ENCODE results near the gene GPX1. TPM values are rescaled to one million over a fixed set of nuclear protein-coding genes. Genes with fewer than 3 reads are reported as not detected.
A peak's percentile ranks its signal among the peaks of the same experiment; 100 is the strongest.
"Not testable (repeated sequence)": the region's sequence is repeated elsewhere in the genome, so short reads cannot be mapped to it uniquely, and the experiment has no call there.

GPX1 gene
- total RNA-seq, 1 experiment from 2014 or later = 89.0 TPM

DNA sequence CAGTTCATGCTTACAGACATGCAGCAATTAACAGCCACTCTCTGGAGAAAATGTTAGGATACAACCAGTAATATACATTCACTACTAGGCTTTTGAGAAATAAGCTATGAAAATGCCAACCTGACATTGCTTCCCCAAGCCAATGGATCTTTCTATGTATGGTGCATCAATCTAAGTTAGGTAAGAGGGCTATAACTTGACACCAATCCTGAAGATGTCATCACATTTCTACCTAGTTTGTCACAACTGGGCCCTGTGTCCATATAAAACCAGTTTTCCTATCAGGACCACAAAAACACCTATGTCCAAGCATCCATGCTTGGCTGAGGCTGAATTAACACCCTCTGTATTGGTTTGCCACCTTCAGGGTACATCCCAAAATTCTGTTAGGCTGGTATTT is 13.8 kb upstream of the GPX1 start:
- Histone ChIP-seq H3K36me3 (ENCODE audit: insufficient read depth, low read length) (peaks cover 36% of the 10 kb centered on the region), H3K9me2 (replicated peaks; ENCODE audit: insufficient read depth, low read length) (no peaks in the 10 kb centered on the region), H3K79me2 (ENCODE audit: low read length) (peaks cover 74% of the 10 kb centered on the region), H3K27me3 (ENCODE audit: low read length) (no peaks in the 10 kb centered on the region), H2AFZ (ENCODE audit: low read length) (no peak overlapping the region), H4K20me1 (ENCODE audit: insufficient read depth, low read depth, low read length) (peaks cover 9% of the 10 kb centered on the region; the same call in 1 of the 2 replicates), H3K4me1 (ENCODE audit: low read length) (no peaks in the 10 kb centered on the region), H3K27ac (ENCODE audit: low read length) (no peak overlapping the region), H3K9me3 (ENCODE audit: low read length) (no peaks in the 10 kb centered on the region), H3K4me3 (ENCODE audit: low read length) (no peak overlapping the region), H3K4me2 (ENCODE audit: low read depth, low read length, poor library complexity, severe bottlenecking) (no peak overlapping the region), H3K9ac (ENCODE audit: low read length) (no peak overlapping the region)
- no peak for DNase-seq

DNA sequence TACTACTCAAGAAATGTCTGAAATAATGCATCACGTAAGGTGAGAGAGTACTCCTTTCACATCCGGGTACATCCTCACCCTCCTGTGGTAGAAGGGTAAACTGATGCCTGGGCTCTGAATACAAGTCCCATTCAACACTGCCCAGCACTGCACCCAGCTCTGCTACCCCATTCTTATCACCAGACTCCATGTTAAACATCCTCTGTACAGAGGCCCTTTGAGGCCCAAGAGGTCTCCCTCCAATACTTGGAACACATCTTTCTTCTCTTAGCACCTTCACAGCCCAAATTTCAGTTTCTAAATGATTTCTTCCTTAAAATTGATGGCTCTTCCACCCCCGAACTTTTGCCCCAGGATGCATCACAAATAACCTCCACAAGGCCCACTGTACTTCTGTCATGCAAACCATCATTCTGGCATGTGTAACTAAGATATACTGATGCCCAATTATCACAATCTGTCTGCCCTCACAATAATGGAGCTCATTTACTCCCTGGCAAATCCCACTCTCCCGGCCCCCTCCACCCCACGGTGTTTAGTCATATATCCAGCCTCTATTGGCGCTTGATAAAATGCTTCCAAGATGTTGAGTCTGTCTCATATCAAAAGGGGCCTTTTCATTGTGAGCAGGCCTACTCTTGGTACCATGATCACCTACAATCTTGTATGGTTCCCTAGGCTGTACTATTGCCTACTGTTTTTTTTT is 12.6 kb upstream of the GPX1 start:
- H3K27me3 ChIP-seq (ENCODE audit: low read length) = no peaks in the 10 kb centered on the region
- peaks cover 46% of the 10 kb centered on the region for H3K36me3 ChIP-seq (ENCODE audit: insufficient read depth, low read length)
- DNase-seq = no peak
- H3K4me3 ChIP-seq (ENCODE audit: low read length) = no peak overlapping the region
- no peaks in the 10 kb centered on the region for H3K9me3 ChIP-seq (ENCODE audit: low read length)
- H4K20me1 ChIP-seq (ENCODE audit: insufficient read depth, low read depth, low read length) = peaks cover 8% of the 10 kb centered on the region; the same call in 1 of the 2 replicates
- H3K79me2 ChIP-seq (ENCODE audit: low read length) = peaks cover 74% of the 10 kb centered on the region
- H3K4me1 ChIP-seq (ENCODE audit: low read length) = no peaks in the 10 kb centered on the region
- no peak overlapping the region for H3K4me2 ChIP-seq (ENCODE audit: low read depth, low read length, poor library complexity, severe bottlenecking)
- no peak overlapping the region for H3K9ac ChIP-seq (ENCODE audit: low read length)
- H2AFZ ChIP-seq (ENCODE audit: low read length) = no peak overlapping the region
- no peak overlapping the region for H3K27ac ChIP-seq (ENCODE audit: low read length)
- H3K9me2 ChIP-seq (replicated peaks; ENCODE audit: insufficient read depth, low read length) = no peaks in the 10 kb centered on the region

DNA sequence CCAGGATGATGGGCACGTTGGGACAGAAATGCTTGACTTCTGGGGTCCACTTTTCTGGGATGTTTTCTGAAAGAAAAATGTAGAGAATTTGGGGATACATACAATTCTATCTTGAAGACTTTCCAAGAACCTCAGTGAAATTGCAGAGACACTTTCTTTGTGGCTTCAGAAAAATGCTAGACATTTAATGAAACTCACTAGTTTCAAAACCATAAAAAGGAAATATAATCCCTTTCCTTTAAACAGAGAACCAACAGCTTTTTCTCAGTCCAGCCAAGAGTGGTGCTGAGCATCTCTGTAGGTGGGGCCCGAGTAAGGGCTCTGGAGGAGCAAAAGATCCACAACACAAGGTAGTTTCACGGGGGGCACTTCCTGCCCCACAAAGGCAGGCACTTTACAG is 4.4 kb upstream of the GPX1 start:
- H3K79me2 ChIP-seq (ENCODE audit: low read length) = peaks cover 16% of the 10 kb centered on the region
- no peak overlapping the region for H3K9ac ChIP-seq (ENCODE audit: low read length)
- H3K27me3 ChIP-seq (ENCODE audit: low read length) = no peaks in the 10 kb centered on the region
- H2AFZ ChIP-seq (ENCODE audit: low read length) = no peak overlapping the region
- H3K4me1 ChIP-seq (ENCODE audit: low read length) = peaks cover 18% of the 10 kb centered on the region
- H3K4me2 ChIP-seq (ENCODE audit: low read depth, low read length, poor library complexity, severe bottlenecking) = no peak overlapping the region
- no peak overlapping the region for H3K27ac ChIP-seq (ENCODE audit: low read length)
- H3K9me3 ChIP-seq (ENCODE audit: low read length) = no peaks in the 10 kb centered on the region
- H3K4me3 ChIP-seq (ENCODE audit: low read length) = no peak overlapping the region
- peaks cover 20% of the 10 kb centered on the region for H3K36me3 ChIP-seq (ENCODE audit: insufficient read depth, low read length)
- H4K20me1 ChIP-seq (ENCODE audit: insufficient read depth, low read depth, low read length) = no peaks in the 10 kb centered on the region
- no peaks in the 10 kb centered on the region for H3K9me2 ChIP-seq (replicated peaks; ENCODE audit: insufficient read depth, low read length)
- no peak for DNase-seq

DNA sequence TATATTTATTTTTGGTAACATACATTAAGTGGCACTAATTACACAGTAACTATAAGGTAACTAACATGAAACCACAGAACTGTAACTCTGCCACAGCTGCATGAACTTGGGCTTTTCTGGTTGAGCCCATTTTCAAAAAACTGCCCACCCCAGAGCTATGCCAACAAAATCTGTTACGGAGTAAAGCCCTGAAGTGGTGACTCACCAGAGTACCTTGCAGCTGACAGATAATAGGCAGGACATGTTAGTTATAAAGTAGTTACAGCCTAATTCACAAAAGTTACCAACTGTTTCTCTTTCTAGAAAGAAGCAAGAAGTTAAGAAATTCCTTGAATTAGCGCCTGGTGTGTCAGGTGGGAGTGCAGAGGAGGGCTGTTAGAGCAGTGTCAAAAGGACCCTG is 1.5 kb upstream of the GPX1 start:
- Histone ChIP-seq H3K79me2 (ENCODE audit: low read length) (peaks cover 15% of the 10 kb centered on the region), H3K4me1 (ENCODE audit: low read length) (peaks cover 24% of the 10 kb centered on the region), H3K36me3 (ENCODE audit: insufficient read depth, low read length) (peaks cover 21% of the 10 kb centered on the region), H3K27ac (ENCODE audit: low read length) (peak overlapping the region; percentile 67; the same call in 1 of the 2 replicates), H3K4me3 (ENCODE audit: low read length) (peak overlapping the region; percentile 70; the same call in 1 of the 2 replicates), H4K20me1 (ENCODE audit: insufficient read depth, low read depth, low read length) (no peaks in the 10 kb centered on the region), H3K9me3 (ENCODE audit: low read length) (no peaks in the 10 kb centered on the region), H3K9me2 (replicated peaks; ENCODE audit: insufficient read depth, low read length) (no peaks in the 10 kb centered on the region), H3K27me3 (ENCODE audit: low read length) (no peaks in the 10 kb centered on the region), H3K9ac (ENCODE audit: low read length) (no peak overlapping the region), H3K4me2 (ENCODE audit: low read depth, low read length, poor library complexity, severe bottlenecking) (peak overlapping the region; percentile 67), H2AFZ (ENCODE audit: low read length) (no peak overlapping the region)
- no peak for DNase-seq

DNA sequence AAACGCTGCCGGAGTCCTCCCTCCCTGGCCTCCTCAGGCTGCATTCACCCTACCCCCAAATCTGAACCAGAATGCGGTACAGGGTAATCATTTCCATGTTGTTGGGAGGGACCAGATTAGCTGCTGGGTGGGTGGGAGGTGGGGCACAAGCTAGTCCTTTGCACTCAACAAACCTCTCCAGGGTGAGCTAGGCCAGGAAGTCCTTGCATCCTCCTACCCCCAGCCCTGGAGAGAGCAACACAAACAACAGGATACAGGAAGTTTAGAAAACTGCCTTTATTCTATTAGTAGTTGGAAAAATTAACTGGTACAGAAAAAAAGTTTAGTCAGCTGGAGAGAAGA is 702 bp upstream of the GPX1 start:
- Histone ChIP-seq H3K4me1 (ENCODE audit: low read length) (peaks cover 24% of the 10 kb centered on the region), H3K9ac (ENCODE audit: low read length) (peak overlapping the region; percentile 76)

DNA sequence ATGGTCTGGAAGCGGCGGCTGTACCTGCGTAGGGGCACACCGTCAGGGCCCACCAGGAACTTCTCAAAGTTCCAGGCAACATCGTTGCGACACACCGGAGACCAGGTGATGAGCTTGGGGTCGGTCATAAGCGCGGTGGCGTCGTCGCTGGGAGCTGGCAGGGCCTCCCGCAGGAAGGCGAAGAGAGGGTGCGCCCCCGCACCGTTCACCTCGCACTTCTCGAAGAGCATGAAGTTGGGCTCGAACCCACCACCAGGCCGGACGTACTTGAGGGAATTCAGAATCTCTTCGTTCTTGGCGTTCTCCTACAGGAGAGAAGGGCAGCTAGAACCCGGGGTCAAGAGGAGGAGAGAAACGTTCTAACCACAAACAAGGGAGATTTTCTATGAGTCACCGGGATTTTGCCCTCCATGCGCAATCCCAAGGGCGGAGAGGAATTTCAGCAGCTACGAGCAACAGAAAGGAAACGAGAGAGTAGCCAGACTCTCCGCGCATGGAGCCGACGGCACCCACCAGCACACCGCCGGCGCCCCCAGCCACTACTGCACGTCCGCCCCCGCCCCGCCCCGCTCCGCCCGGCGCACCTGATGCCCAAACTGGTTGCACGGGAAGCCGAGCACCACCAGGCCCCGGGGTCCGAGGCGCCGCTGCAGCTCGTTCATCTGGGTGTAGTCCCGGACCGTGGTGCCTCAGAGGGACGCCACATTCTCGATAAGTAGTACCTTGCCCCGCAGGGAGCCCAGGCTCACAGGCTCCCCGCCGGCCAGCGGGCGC is 523 bp downstream of the GPX1 start:
- H3K79me2 ChIP-seq (ENCODE audit: low read length) = peaks cover 15% of the 10 kb centered on the region
- peak overlapping the region; percentile 76 for H3K9ac ChIP-seq (ENCODE audit: low read length)
- H3K9me2 ChIP-seq (replicated peaks; ENCODE audit: insufficient read depth, low read length); H2AFZ ChIP-seq (ENCODE audit: low read length); H3K27me3 ChIP-seq (ENCODE audit: low read length); H4K20me1 ChIP-seq (ENCODE audit: insufficient read depth, low read depth, low read length); H3K9me3 ChIP-seq (ENCODE audit: low read length): not testable (repeated sequence)
- peaks cover 17% of the 10 kb centered on the region for H3K36me3 ChIP-seq (ENCODE audit: insufficient read depth, low read length)
- H3K4me3 ChIP-seq (ENCODE audit: low read length) = peak overlapping the region; percentile 70
- H3K4me1 ChIP-seq (ENCODE audit: low read length) = peaks cover 24% of the 10 kb centered on the region
- peak overlapping the region; percentile 67; the same call in 1 of the 2 replicates for H3K27ac ChIP-seq (ENCODE audit: low read length)
- DNase-seq = peak; percentile 52
- peak overlapping the region; percentile 67 for H3K4me2 ChIP-seq (ENCODE audit: low read depth, low read length, poor library complexity, severe bottlenecking)

More for the DNA sequence above, 702 bp upstream of the GPX1 start:
- peak overlapping the region; percentile 67 for H3K27ac ChIP-seq (ENCODE audit: low read length)
- peaks cover 15% of the 10 kb centered on the region for H3K79me2 ChIP-seq (ENCODE audit: low read length)
- peak overlapping the region; percentile 67 for H3K4me2 ChIP-seq (ENCODE audit: low read depth, low read length, poor library complexity, severe bottlenecking)
- no peaks in the 10 kb centered on the region for H3K9me3 ChIP-seq (ENCODE audit: low read length)
- peaks cover 21% of the 10 kb centered on the region for H3K36me3 ChIP-seq (ENCODE audit: insufficient read depth, low read length)
- no peak overlapping the region for H2AFZ ChIP-seq (ENCODE audit: low read length)
- peak overlapping the region; percentile 70 for H3K4me3 ChIP-seq (ENCODE audit: low read length)
- no peak for DNase-seq
- H3K27me3 ChIP-seq (ENCODE audit: low read length) = no peaks in the 10 kb centered on the region
- no peaks in the 10 kb centered on the region for H3K9me2 ChIP-seq (replicated peaks; ENCODE audit: insufficient read depth, low read length)
- no peaks in the 10 kb centered on the region for H4K20me1 ChIP-seq (ENCODE audit: insufficient read depth, low read depth, low read length)

DNA sequence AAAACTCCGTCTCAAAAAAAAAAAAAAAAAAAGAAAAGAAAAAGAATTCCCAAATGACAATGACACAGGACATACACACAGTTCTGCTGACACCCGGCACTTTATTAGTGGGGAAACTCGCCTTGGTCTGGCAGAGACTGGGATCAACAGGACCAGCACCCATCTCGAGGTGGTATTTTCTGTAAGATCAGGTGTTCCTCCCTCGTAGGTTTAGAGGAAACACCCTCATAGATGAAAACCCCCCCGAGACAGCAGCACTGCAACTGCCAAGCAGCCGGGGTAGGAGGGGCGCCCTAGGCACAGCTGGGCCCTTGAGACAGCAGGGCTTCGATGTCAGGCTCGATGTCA is 1.1 kb downstream of the GPX1 start:
- not testable (repeated sequence) for H2AFZ ChIP-seq (ENCODE audit: low read length); H3K27ac ChIP-seq (ENCODE audit: low read length)

DNA sequence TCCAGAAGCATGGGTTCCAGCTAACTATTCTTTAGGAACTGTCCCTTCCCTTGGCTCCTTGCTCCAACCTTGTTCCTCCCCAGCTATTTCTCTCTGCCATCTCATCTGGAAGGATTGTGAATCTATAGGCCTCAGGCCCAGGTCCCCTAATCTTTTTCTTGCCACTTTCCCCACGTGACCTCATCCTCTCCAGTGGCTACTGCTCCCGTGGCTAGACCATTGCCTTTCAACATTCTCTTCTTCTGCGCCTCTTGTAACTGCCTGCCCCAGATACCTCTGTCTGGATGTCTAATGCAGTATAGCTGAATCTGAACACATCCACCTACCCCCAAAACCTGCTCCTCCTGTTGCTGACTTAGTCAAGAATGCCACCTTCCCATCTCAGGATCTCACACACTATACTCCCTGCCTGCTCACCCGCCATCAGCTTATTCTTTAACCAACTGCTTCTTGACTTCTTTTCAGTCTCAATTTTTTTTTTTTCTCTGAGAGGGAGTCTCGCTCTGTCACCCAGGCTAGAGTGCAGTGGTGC is 5.2 kb downstream of the GPX1 start:
- no peak overlapping the region for H2AFZ ChIP-seq (ENCODE audit: low read length)
- H3K79me2 ChIP-seq (ENCODE audit: low read length) = peaks cover 15% of the 10 kb centered on the region
- no peaks in the 10 kb centered on the region for H3K9me3 ChIP-seq (ENCODE audit: low read length)
- no peak overlapping the region for H3K9ac ChIP-seq (ENCODE audit: low read length)
- no peak overlapping the region for H3K4me2 ChIP-seq (ENCODE audit: low read depth, low read length, poor library complexity, severe bottlenecking)
- H3K36me3 ChIP-seq (ENCODE audit: insufficient read depth, low read length) = peaks cover 12% of the 10 kb centered on the region
- no peak overlapping the region for H3K4me3 ChIP-seq (ENCODE audit: low read length)
- peaks cover 14% of the 10 kb centered on the region for H3K4me1 ChIP-seq (ENCODE audit: low read length)
- H3K27me3 ChIP-seq (ENCODE audit: low read length) = no peaks in the 10 kb centered on the region
- H4K20me1 ChIP-seq (ENCODE audit: insufficient read depth, low read depth, low read length) = no peaks in the 10 kb centered on the region
- H3K27ac ChIP-seq (ENCODE audit: low read length) = no peak overlapping the region
- no peak for DNase-seq
- H3K9me2 ChIP-seq (replicated peaks; ENCODE audit: insufficient read depth, low read length) = no peaks in the 10 kb centered on the region

More for the DNA sequence above, 1.1 kb downstream of the GPX1 start:
- DNase-seq; H3K27me3 ChIP-seq (ENCODE audit: low read length); H4K20me1 ChIP-seq (ENCODE audit: insufficient read depth, low read depth, low read length); H3K9me3 ChIP-seq (ENCODE audit: low read length); H3K9me2 ChIP-seq (replicated peaks; ENCODE audit: insufficient read depth, low read length): not testable (repeated sequence)
- Histone ChIP-seq H3K9ac (ENCODE audit: low read length) (peak overlapping the region; percentile 76; the same call in 1 of the 2 replicates), H3K4me1 (ENCODE audit: low read length) (peaks cover 24% of the 10 kb centered on the region), H3K4me3 (ENCODE audit: low read length) (peak overlapping the region; percentile 70), H3K36me3 (ENCODE audit: insufficient read depth, low read length) (peaks cover 13% of the 10 kb centered on the region), H3K4me2 (ENCODE audit: low read depth, low read length, poor library complexity, severe bottlenecking) (peak overlapping the region; percentile 67), H3K79me2 (ENCODE audit: low read length) (peaks cover 15% of the 10 kb centered on the region)

Data from Karpas-422 (cell line).